GM13976 (cell line): ENCODE measurements around the gene HLA-DQB2.

Experiments
- DNase-seq: peaks from one replicate; pipeline ENCODE4 v3.0.0; 2012; ENCODE audit warnings: low spot score
- in situ Hi-C: fragments of 300-500 bp; cut with MboI; formaldehyde crosslinking; loops from one replicate; pipeline ENCODE4 v1.12.0; 2022; ENCODE audit warnings: low sequenced_read_pairs, mixed read lengths, inconsistent platforms; ENCODE audit not compliant: unreplicated experiment
- TF ChIP-seq, protein P1 (sequence below): IDR thresholded peaks from 2 replicates; pipeline ENCODE4 v1.5.1; 2012; ENCODE audit warnings: borderline replicate concordance, mild to moderate bottlenecking; ENCODE audit not compliant: insufficient read depth; ENCODE audit errors: extremely low read depth, missing control alignments, control extremely low read depth

Gene HLA-DQB2

DNA sequence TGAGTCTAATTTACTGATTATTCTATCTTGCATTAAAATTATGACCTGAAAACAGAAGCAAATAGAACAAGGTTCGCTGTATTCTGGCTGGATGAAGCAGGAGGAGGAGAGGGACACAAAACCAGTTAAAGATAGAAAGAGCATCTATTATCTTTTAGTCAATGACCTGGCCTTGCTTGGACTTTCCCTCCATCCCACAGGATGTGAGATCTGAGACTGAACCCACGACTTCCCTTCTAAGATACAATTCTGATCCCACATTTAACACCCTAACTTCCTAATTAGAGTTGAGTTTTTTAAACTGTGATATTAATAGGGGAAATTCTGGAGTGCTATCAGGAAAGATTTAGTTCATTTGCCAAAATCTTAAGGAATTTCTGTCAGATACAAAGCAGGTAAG is 25.2 kb downstream of the HLA-DQB2 start:
- in situ Hi-C loops = no loop called here
- no peak for DNase-seq
- TF ChIP-seq, protein P1, sequence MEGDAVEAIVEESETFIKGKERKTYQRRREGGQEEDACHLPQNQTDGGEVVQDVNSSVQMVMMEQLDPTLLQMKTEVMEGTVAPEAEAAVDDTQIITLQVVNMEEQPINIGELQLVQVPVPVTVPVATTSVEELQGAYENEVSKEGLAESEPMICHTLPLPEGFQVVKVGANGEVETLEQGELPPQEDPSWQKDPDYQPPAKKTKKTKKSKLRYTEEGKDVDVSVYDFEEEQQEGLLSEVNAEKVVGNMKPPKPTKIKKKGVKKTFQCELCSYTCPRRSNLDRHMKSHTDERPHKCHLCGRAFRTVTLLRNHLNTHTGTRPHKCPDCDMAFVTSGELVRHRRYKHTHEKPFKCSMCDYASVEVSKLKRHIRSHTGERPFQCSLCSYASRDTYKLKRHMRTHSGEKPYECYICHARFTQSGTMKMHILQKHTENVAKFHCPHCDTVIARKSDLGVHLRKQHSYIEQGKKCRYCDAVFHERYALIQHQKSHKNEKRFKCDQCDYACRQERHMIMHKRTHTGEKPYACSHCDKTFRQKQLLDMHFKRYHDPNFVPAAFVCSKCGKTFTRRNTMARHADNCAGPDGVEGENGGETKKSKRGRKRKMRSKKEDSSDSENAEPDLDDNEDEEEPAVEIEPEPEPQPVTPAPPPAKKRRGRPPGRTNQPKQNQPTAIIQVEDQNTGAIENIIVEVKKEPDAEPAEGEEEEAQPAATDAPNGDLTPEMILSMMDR = no peak

DNA sequence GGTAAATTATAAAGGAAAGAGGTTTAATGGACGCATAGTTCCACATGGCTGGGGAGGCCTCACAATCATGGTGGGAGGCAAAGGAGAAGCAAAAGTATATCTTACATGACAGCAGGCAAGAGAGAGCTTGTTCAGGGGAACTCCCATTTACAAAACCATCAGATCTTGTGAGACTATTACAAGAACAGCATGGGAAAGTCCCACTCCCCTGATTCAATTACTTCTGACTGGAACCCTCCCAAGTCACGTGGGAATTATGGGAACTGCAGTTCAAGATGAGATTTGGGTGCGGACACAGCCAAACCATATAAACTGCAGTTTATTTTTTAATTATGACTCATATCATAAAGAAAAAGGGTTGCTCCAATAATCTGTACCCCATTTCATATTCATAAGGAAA is 44.5 kb downstream of the HLA-DQB2 start:
- TF ChIP-seq, protein P1 = no peak
- no peak for DNase-seq
- in situ Hi-C loops = loop anchor here (10.0 kb wide), 1 partner anchor 474 kb away; no protein-coding TSS in a partner anchor

DNA sequence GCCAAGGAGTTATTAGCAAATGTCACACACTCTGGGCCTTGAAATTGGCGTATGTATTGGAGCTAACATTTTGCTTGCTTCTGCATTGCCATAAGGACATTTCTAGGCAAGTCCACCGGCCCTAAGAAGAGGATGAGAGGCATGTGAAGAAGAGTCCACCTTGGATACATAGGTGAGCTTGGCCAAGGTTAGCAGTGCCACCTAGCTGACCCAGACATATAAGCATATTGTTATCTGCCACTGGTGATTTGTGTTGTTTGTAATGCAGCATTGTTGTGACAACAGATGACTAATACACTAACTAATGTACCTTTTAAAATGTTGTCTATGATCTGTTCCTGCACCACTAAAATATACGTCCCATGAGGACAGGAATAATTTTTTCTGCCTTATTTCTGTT is 46.9 kb downstream of the HLA-DQB2 start:
- DNase-seq = no peak
- TF ChIP-seq, protein P1 = no peak
- in situ Hi-C loops = loop anchor here (10.0 kb wide), 1 partner anchor 472 kb away; no protein-coding TSS in a partner anchor

DNA sequence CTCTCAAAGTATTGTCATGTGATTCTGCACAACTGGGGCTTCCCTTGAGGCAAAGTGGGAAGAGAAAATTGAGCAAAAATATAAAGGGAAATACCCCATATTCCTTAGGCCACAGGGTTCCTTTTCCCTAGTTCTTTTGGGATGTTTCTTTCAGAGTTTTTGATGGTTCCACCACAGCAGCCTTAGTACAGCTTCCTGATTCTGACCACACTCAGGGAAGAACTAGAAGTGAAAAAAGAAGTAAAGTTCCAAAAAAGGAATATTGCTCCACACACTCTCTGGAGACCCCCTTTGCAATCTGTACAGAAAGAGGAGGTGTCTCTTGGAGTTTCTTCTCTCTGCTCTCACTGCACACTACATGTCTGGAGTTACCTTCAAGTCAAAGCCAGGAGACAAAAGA is 50.1 kb downstream of the HLA-DQB2 start:
- no peak for DNase-seq
- TF ChIP-seq, protein P1 = no peak
- in situ Hi-C loops = loop anchor here (10.0 kb wide), 1 partner anchor 468 kb away; no protein-coding TSS in a partner anchor

DNA sequence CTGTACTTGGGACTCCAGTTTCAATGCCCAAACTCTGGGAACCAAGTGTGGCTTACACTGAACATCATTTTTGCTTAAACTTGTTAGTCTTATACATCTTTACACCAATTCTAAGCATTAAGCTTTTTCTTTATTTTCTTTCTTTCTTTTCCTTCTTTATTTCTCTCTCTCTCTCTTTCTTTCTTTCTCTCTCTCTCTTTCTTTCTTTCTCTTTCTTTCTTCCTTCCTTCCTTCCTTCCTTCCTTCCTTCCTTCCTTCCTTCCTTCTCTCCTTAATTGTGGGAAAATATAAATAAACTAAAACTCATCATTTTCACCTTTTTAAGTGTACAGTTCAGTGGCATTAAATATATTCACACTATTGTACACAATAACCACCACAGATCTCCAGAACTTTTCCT is 53.7 kb downstream of the HLA-DQB2 start:
- TF ChIP-seq, protein P1 = no peak
- in situ Hi-C loops = loop anchor here (10.0 kb wide), 1 partner anchor 465 kb away; no protein-coding TSS in a partner anchor
- DNase-seq = no peak
